PC-3 (cell line): ENCODE measurements around the gene DSTN.

Experiments used
- CTCF ChIP-seq: fragments of 300-600 bp; sonication (generic); conservative IDR thresholded peaks from 2 replicates; pipeline ENCODE4 v1.5.1; 2017; ENCODE audit warnings: antibody characterized with exemption, low read depth, mild to moderate bottlenecking, low read length
- EZH2 ChIP-seq: fragments of 300-600 bp; sonication (generic); IDR thresholded peaks from one replicate; pipeline ENCODE4 v1.6.1; 2017; ENCODE audit warnings: antibody characterized with exemption, mild to moderate bottlenecking, low read length; ENCODE audit not compliant: unreplicated experiment
- EZH2phosphoT487 ChIP-seq: fragments of 300-600 bp; sonication (generic); IDR thresholded peaks from 2 replicates; pipeline ENCODE4 v1.6.1; 2018; ENCODE audit warnings: mild to moderate bottlenecking, antibody characterized with exemption, low read length, borderline replicate concordance

- TF ChIP-seq CTCF: no peak
- no peak for TF ChIP-seq EZH2
- no peak for TF ChIP-seq EZH2phosphoT487
These were observed 38.2 kb upstream of the DSTN start for GRCh38 chr20:17531665-17532025.
